Endothelial cell of umbilical vein (primary cell): ENCODE data around the gene LDLRAD4. TPM values are rescaled to one million over a fixed set of nuclear protein-coding genes. Genes with fewer than 3 reads are reported as not detected.

Experiments
- BruUV-seq: library from RNA; stranded (reverse); fragments of 400-500 nt; replicated peaks from 2 replicates; lab custom pipeline; 2021; lab: Mats Ljungman, UMichigan
- CTCF ChIA-PET: fragments of 300-600, 350-600 bp; sonication (Branson Sonifier 250); formaldehyde crosslinking; loops from one replicate; lab custom pipeline; 2021; ENCODE audit warnings: antibody characterized with exemption, inconsistent platforms; lab: Charles Lee
- POLR2A ChIA-PET: fragments of 300-600, 350-600 bp; sonication (Branson Sonifier 250); formaldehyde crosslinking; loops from one replicate; lab custom pipeline; 2021; ENCODE audit warnings: antibody characterized with exemption, inconsistent platforms; lab: Charles Lee
- DNase-seq: peaks from one replicate; pipeline ENCODE4 v3.0.0-alpha.2; 2011; ENCODE audit warnings: low read depth, low spot score
- FAIRE-seq: peaks from 2 replicates; lab custom pipeline; 2011; peaks lifted over from hg19 to GRCh38; lab: Jason Lieb, UNC
- H2AFZ ChIP-seq: 2 replicates; pipeline ENCODE4 v1.6.0; 2012; ENCODE audit warnings: low read depth, low read length, control low read depth, inconsistent platforms
- H3K27ac ChIP-seq: 2 replicates; pipeline ENCODE4 v1.5.1; 2011; ENCODE audit warnings: low read depth, mild to moderate bottlenecking, control low read depth, low read length, moderate library complexity; ENCODE audit not compliant: insufficient read depth
- H3K27me3 ChIP-seq, 2 experiments: 2 replicates each; pipeline versions ENCODE4 v1.6.0 to v1.6.1; 2011; ENCODE audit warnings: low read length in 2 of 2, mixed read lengths in 1 of 2; ENCODE audit not compliant: control insufficient read depth in 2 of 2, insufficient read depth in 2 of 2
- H3K36me3 ChIP-seq, 2 experiments: 2 replicates in 1 of 2; 3 replicates in 1 of 2; pipeline ENCODE4 v1.5.1; 2011; ENCODE audit warnings: low read length in 2 of 2, mild to moderate bottlenecking in 1 of 2, moderate library complexity in 1 of 2; ENCODE audit not compliant: control insufficient read depth in 2 of 2, insufficient read depth in 2 of 2; ENCODE audit errors: extremely low read depth in 1 of 2
- H3K4me1 ChIP-seq: 3 replicates; pipeline ENCODE4 v1.5.1; 2011; ENCODE audit warnings: mild to moderate bottlenecking, low read length; ENCODE audit not compliant: control insufficient read depth, insufficient read depth; ENCODE audit errors: extremely low read depth
- H3K4me2 ChIP-seq: 2 replicates; pipeline ENCODE4 v1.6.1; 2011; ENCODE audit warnings: low read length, control low read depth, mixed read lengths; ENCODE audit not compliant: insufficient read depth
- H3K4me3 ChIP-seq, 3 experiments: fragments of 200-600 bp in 1 of 3; sonication (generic), shearing (Covaris generic) in 1 of 3; replicated peaks in 1 of 3; 2 replicates each; pipeline ENCODE4 v1.5.1; 2011 to 2016; ENCODE audit warnings: control low read depth in 3 of 3, low read length in 3 of 3, mild to moderate bottlenecking in 2 of 3, inconsistent platforms in 1 of 3, low read depth in 1 of 3, moderate library complexity in 1 of 3; ENCODE audit not compliant: insufficient read depth in 1 of 3
- H3K79me2 ChIP-seq: 2 replicates; pipeline ENCODE4 v1.6.0; 2012; ENCODE audit warnings: low read length, inconsistent platforms; ENCODE audit not compliant: control insufficient read depth, insufficient read depth
- H3K9ac ChIP-seq: replicated peaks from 2 replicates; pipeline ENCODE3; 2011; ENCODE audit warnings: low read length, control low read depth; ENCODE audit not compliant: insufficient read depth; ENCODE audit errors: extremely low read depth
- H3K9me1 ChIP-seq: replicated peaks from 3 replicates; pipeline ENCODE4 v1.6.0; 2011; ENCODE audit warnings: mild to moderate bottlenecking, low read length; ENCODE audit not compliant: control insufficient read depth, insufficient read depth; ENCODE audit errors: extremely low read depth
- H3K9me3 ChIP-seq: replicated peaks from 2 replicates; pipeline ENCODE4 v1.5.1; 2012; ENCODE audit warnings: low read length, inconsistent platforms; ENCODE audit not compliant: control insufficient read depth, insufficient read depth
- H4K20me1 ChIP-seq: replicated peaks from 2 replicates; pipeline ENCODE3; 2011; ENCODE audit warnings: mild to moderate bottlenecking, low read length; ENCODE audit not compliant: control insufficient read depth, insufficient read depth; ENCODE audit errors: extremely low read depth
- CTCF ChIP-seq, 2 donors: IDR thresholded peaks; 1 replicate in 1 of 2; 2 replicates in 1 of 2; pipeline ENCODE4 v1.5.1; 2011; ENCODE audit warnings: low read length in 2 of 2, mild to moderate bottlenecking in 2 of 2, moderate library complexity in 2 of 2, control low read depth in 1 of 2, inconsistent platforms in 1 of 2, low read depth in 1 of 2; ENCODE audit not compliant: insufficient read depth in 1 of 2; ENCODE audit errors: extremely low read depth in 1 of 2
- EZH2 ChIP-seq: IDR thresholded peaks from 2 replicates; pipeline ENCODE4 v1.6.1; 2012; ENCODE audit warnings: borderline replicate concordance, low read depth, mild to moderate bottlenecking, moderate library complexity, low read length, inconsistent platforms; ENCODE audit not compliant: severe bottlenecking
- FOS ChIP-seq: IDR thresholded peaks from 2 replicates; pipeline ENCODE4 v1.6.1; 2011; ENCODE audit warnings: mild to moderate bottlenecking, low read length, moderate library complexity, borderline replicate concordance; ENCODE audit not compliant: insufficient read depth
- GATA2 ChIP-seq: IDR thresholded peaks from 2 replicates; pipeline ENCODE4 v1.7.0; 2011; ENCODE audit warnings: low read depth, mild to moderate bottlenecking, moderate library complexity, mixed read lengths, low read length; ENCODE audit not compliant: insufficient read length, insufficient read depth
- JUN ChIP-seq: IDR thresholded peaks from 2 replicates; pipeline ENCODE4 v1.6.1; 2011; ENCODE audit warnings: borderline replicate concordance, low read depth; ENCODE audit not compliant: insufficient read length, insufficient read depth
- MYC ChIP-seq: IDR thresholded peaks from one replicate; pipeline ENCODE4 v1.6.1; 2011; ENCODE audit warnings: mild to moderate bottlenecking, low read depth, low read length
- POLR2A ChIP-seq: IDR thresholded peaks from 2 replicates; pipeline ENCODE4 v1.6.1; 2012; ENCODE audit warnings: low read depth, mild to moderate bottlenecking, control low read depth, low read length
- POLR2AphosphoS5 ChIP-seq: IDR thresholded peaks from 2 replicates; pipeline ENCODE4 v1.6.1; 2012; ENCODE audit warnings: low read depth, mild to moderate bottlenecking, control low read depth, low read length, moderate library complexity; ENCODE audit not compliant: insufficient read depth
- dilution Hi-C: fragments of 300-500 bp; cut with MboI; formaldehyde crosslinking; loops from one replicate; pipeline ENCODE4 v1.15.0; 2019; ENCODE audit warnings: low sequenced_read_pairs; ENCODE audit not compliant: extremely low pct_ligation_motif_present
- intact Hi-C: fragments of 100-400 bp; cut with micrococcal nuclease; formaldehyde crosslinking; loops from one replicate; pipeline ENCODE4 v1.10.0; 2022
- polyA plus RNA-seq, 4 experiments: library from polyadenylated mRNA; depleted of rRNA in 3 of 4; stranded (reverse) in 3 of 4; unstranded in 1 of 4; fragments of >200 nt; gene quantifications; 2 replicates each; pipeline versions ENCODE4 v1.2.1 to v1.2.3, GENCODE V29; 2011 to 2012; ENCODE audit warnings: missing spikeins in 1 of 4
- total RNA-seq: library from RNA; stranded (reverse); gene quantifications from 2 replicates; pipeline ENCODE4 v1.2.3, GENCODE V29; 2021
- TF ChIP-seq, protein P1 (sequence below): IDR thresholded peaks from 2 replicates; pipeline ENCODE4 v1.6.1; 2011; ENCODE audit not compliant: insufficient read depth, insufficient read length

Gene LDLRAD4
- total and polyA plus RNA-seq, 2 donors (not counting 3 experiments of a cell fraction or from before 2014, with no cell fraction given) = 5.2 to 6.5 TPM

- Histone ChIP-seq H3K36me3 (no peaks in the 10 kb centered on the region), H3K9ac (no peak overlapping the region), H3K9me3 (no peaks in the 10 kb centered on the region), H3K79me2 (no peaks in the 10 kb centered on the region), H2AFZ (no peak overlapping the region), H3K4me1 (no peaks in the 10 kb centered on the region), H3K27me3 (peaks cover 9 to 11% of the 10 kb centered on the region in 2 experiments), H3K9me1 (no peaks in the 10 kb centered on the region), H4K20me1 (no peaks in the 10 kb centered on the region), H3K4me3 (no peak overlapping the region), H3K4me2 (no peak overlapping the region), H3K27ac (no peak overlapping the region)
- peak; percentile 5 for DNase-seq
- intact Hi-C loops = loop anchor here (10.0 kb wide), 2 partner anchors 75 to 385 kb away; no protein-coding TSS in a partner anchor
- BruUV-seq = no TSS peak
- ChIA-PET CTCF (interaction anchor here (0.6 to 1.3 kb wide), 4 partner anchors 10 to 54 kb away, joined by 3 read pairs; no protein-coding TSS in a partner anchor), POLR2A (no interaction called here)
- TF ChIP-seq GATA2 (no peak), FOS (no peak), POLR2A (no peak), MYC (no peak), JUN (no peak), POLR2AphosphoS5 (no peak), EZH2 (no peak), CTCF (IDR thresholded peaks at IDR 0.05; ENCODE audit: extremely low read depth in 1 of 2, insufficient read depth in 1 of 2, low read depth in 1 of 2, low read length in 2 of 2) (no peak)
- TF ChIP-seq, protein P1, sequence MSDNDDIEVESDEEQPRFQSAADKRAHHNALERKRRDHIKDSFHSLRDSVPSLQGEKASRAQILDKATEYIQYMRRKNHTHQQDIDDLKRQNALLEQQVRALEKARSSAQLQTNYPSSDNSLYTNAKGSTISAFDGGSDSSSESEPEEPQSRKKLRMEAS = no peak
- no peak for FAIRE-seq
- dilution Hi-C loops = no loop called here
Observed at GRCh38 chr18:13539843-13540476, 321.4 kb downstream of the LDLRAD4 start.
